Cardiac fibroblast (primary cell): ENCODE measurements around the gene PAQR3.
"Not testable (repeated sequence)": the region's sequence is repeated elsewhere in the genome, so short reads cannot be mapped to it uniquely, and the experiment has no call there.

Experiments
- DNase-seq, 2 donors: peaks; one replicate each; pipeline versions ENCODE4 v3.0.0 to v3.0.0-alpha.2; 2010; ENCODE audit warnings: low read depth in 2 of 2
- H3K4me3 ChIP-seq, 2 donors: replicated peaks in 1 of 2; 1 replicate in 1 of 2; 2 replicates in 1 of 2; pipeline ENCODE4 v1.5.1; 2011; ENCODE audit warnings: low read depth in 2 of 2, low read length in 2 of 2, mild to moderate bottlenecking in 2 of 2, moderate library complexity in 1 of 2
- CTCF ChIP-seq: IDR thresholded peaks from one replicate; pipeline ENCODE4 v1.5.1; 2011; ENCODE audit warnings: low read depth, mild to moderate bottlenecking, low read length, inconsistent platforms

PAQR3 gene

GRCh38 chr4:78910612-78911011 lies 28.6 kb downstream of the PAQR3 start:
- no peak for DNase-seq
- no peak for TF ChIP-seq CTCF
- no peak overlapping the region for H3K4me3 ChIP-seq

DNA sequence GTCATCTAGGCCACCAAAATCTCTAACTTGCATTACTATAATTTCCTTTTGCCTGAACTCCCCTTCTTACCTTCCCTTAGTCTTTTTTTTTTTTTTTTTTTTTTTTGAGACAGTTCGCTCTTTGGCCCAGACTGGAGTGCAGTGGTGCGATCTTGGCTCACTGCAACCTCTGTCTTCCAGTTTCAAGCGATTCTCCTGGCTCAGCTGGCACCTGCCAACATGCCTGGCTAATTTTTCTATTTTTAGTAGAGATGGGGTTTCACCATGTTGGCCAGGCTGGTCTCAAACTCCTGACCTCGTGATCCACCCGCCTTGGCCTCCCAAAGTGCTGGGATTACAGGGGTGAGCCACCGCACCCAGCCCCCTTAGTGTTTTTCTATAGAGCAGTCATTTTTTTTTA lies 30.3 kb downstream of the PAQR3 start:
- DNase-seq = not testable (repeated sequence)

DNA sequence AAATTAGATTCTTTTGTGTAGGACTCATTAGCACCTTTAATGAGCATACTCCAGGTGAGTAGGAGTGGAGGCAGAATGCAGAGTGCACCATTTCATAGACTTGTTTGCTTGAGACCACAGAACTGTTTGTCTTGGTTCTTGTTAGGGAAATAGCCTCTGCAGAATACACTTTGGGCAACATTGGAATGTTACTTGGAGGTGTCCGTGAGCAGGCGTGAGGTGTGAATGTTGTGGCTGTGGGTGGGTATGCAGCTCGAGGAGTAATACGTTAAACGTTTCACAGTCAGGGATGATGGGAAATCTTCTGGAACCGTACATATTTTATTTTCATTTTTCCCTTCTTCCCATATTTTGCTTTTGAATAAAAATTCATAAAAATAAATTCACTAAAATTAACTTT lies 31.6 kb downstream of the PAQR3 start:
- no peak for TF ChIP-seq CTCF
- no peak overlapping the region for H3K4me3 ChIP-seq
- no peak for DNase-seq

More for the DNA sequence above, 30.3 kb downstream of the PAQR3 start:
- not testable (repeated sequence) for H3K4me3 ChIP-seq

- no peak for DNase-seq
- no peak overlapping the region for H3K4me3 ChIP-seq
- no peak for TF ChIP-seq CTCF
Observed at GRCh38 chr4:78904143-78904542, 35.1 kb downstream of the PAQR3 start.

DNA sequence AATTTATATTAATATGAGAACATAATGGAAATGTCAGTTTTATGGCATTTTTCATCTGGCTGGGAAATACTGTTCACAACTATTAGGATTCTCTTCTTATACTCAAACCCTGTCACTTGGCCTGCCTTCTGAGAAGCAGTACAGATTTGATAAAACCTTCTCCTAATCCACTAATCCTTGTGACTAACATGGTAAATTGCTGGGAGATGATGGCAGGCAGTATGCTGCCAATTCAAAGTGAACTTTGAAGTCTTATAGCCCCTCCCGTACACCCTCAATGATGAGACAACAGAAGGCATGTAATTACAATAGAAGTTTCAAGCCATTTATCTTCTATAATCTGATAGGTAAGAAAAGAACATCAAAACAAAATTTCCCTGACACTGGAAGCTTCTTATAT lies 36.9 kb downstream of the PAQR3 start:
- no peak for TF ChIP-seq CTCF
- H3K4me3 ChIP-seq = no peak overlapping the region
- DNase-seq = no peak

DNA sequence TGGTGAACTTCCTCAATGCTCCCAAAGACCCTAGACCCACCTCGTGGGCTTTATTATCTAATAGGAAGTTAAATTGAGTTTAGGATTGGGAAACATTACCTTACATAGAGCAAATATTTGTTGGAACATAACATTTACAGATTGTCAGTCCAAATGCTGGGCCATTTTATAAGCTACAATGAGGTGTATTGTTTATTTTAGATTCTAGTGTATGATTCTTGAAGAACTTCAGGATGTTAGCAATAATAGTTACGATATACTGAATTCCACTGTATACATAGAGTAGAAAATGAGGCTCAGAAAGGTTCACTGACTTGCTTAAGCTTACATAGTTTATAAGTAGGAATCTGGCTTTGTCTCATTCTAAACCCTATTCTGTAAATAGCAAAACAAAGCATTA lies 37.4 kb downstream of the PAQR3 start:
- no peak for TF ChIP-seq CTCF
- no peak overlapping the region for H3K4me3 ChIP-seq
- no peak for DNase-seq

- no peak for DNase-seq
- no peak overlapping the region for H3K4me3 ChIP-seq
- no peak for TF ChIP-seq CTCF
Observed at GRCh38 chr4:78899302-78899701, 39.9 kb downstream of the PAQR3 start.

GRCh38 chr4:78889955-78890354 lies 49.3 kb downstream of the PAQR3 start:
- TF ChIP-seq CTCF = no peak
- no peak overlapping the region for H3K4me3 ChIP-seq
- DNase-seq = no peak
